ENCODE data around the gene HNRNPA0. TPM values are rescaled to one million over a fixed set of nuclear protein-coding genes. Genes with fewer than 3 reads are reported as not detected.

HNRNPA0 gene
- total and polyA plus RNA-seq, 2 experiments from 2014 or later, result 15.1 to 39.9 TPM

- Mint-ChIP-seq H3K27me3 (ENCODE audit: insufficient read depth, low read depth, poor library complexity) (peaks cover 8% of the 10 kb centered on the region), H3K36me3 (ENCODE audit: low read depth) (peaks cover 25% of the 10 kb centered on the region), H3K27ac (no peak overlapping the region), H3K4me3 (no peak overlapping the region), H3K9me3 (peaks cover 8% of the 10 kb centered on the region; the same call in 2 of the 3 replicates), H3K4me1 (peaks cover 4% of the 10 kb centered on the region; the same call in 2 of the 3 replicates)
- Histone ChIP-seq H3K36me3 (ENCODE audit: insufficient read depth) (no peaks in the 10 kb centered on the region), H3K27me3 (ENCODE audit: insufficient read depth) (no peaks in the 10 kb centered on the region), H3K79me2 (replicated peaks; ENCODE audit: insufficient read depth) (peaks cover 15% of the 10 kb centered on the region), H3K4me2 (no peak overlapping the region), H2AFZ (no peak overlapping the region), H3K4me3 (no peak overlapping the region), H3K27ac (ENCODE audit: low read depth) (no peak overlapping the region), H4K20me1 (replicated peaks; ENCODE audit: insufficient read depth) (no peaks in the 10 kb centered on the region; the same call in 1 of the 2 replicates), H3K9me2 (ENCODE audit: insufficient read depth) (no peaks in the 10 kb centered on the region), H3F3A (replicated peaks; ENCODE audit: low read depth) (no peaks in the 10 kb centered on the region), H3K4me1 (ENCODE audit: insufficient read depth) (no peaks in the 10 kb centered on the region)
- ATAC-seq, result no peak
- DNase-seq (ENCODE audit: low spot score), result no peak
- TF ChIP-seq CREB1 (CRISPR knock-in tag; IDR thresholded peaks at IDR 0.05; ENCODE audit: low read depth) (no peak), NANOG (IDR thresholded peaks at IDR 0.05; ENCODE audit: borderline replicate concordance) (no peak), POLR2AphosphoS5 (IDR thresholded peaks at IDR 0.05; ENCODE audit: low read depth) (no peak)
Measured at GRCh38 chr5:137757634-137758033, 3.5 kb upstream of the HNRNPA0 start.

- peaks cover 40% of the 10 kb centered on the region for H3K79me2 ChIP-seq (replicated peaks; ENCODE audit: insufficient read depth)
- H3K27ac ChIP-seq (ENCODE audit: low read depth), result peak overlapping the region; percentile 99
- H3K27me3 ChIP-seq (ENCODE audit: insufficient read depth), result no peaks in the 10 kb centered on the region
- Mint-ChIP-seq H3K27me3 (ENCODE audit: insufficient read depth, low read depth, poor library complexity) (peaks cover 8% of the 10 kb centered on the region), H3K36me3 (ENCODE audit: low read depth) (peaks cover 45% of the 10 kb centered on the region), H3K27ac (peak overlapping the region; percentile 100), H3K4me1 (peaks cover 17% of the 10 kb centered on the region), H3K9me3 (peaks cover 5% of the 10 kb centered on the region; the same call in 2 of the 3 replicates), H3K4me3 (peak overlapping the region; percentile 92)
- no peaks in the 10 kb centered on the region for H3K9me2 ChIP-seq (ENCODE audit: insufficient read depth)
- peaks cover 15% of the 10 kb centered on the region for H3K4me1 ChIP-seq (ENCODE audit: insufficient read depth)
- no peaks in the 10 kb centered on the region for H3K36me3 ChIP-seq (ENCODE audit: insufficient read depth)
- H3K4me3 ChIP-seq, result peak overlapping the region; percentile 61
- H3K4me2 ChIP-seq, result peak overlapping the region; percentile 86
- H2AFZ ChIP-seq, result peak overlapping the region; percentile 91
- no peak for DNase-seq (ENCODE audit: low spot score)
- H3F3A ChIP-seq (replicated peaks; ENCODE audit: low read depth), result no peaks in the 10 kb centered on the region
- peaks cover 24% of the 10 kb centered on the region for H4K20me1 ChIP-seq (replicated peaks; ENCODE audit: insufficient read depth)
- ATAC-seq, result peak; percentile 6
- TF ChIP-seq ETS1 (IDR thresholded peaks at IDR 0.05), result no peak
- TF ChIP-seq CREB1 (CRISPR knock-in tag; IDR thresholded peaks at IDR 0.05; ENCODE audit: low read depth), result no peak
- no peak for TF ChIP-seq REST (IDR thresholded peaks at IDR 0.05; ENCODE audit: unreplicated experiment)
- TF ChIP-seq EZH2 (IDR thresholded peaks at IDR 0.05; ENCODE audit: low read depth, unreplicated experiment), result no peak
- TF ChIP-seq JUNB (IDR thresholded peaks at IDR 0.05; ENCODE audit: unreplicated experiment), result no peak
- TF ChIP-seq ZNF331 (CRISPR knock-in tag; IDR thresholded peaks at IDR 0.05; ENCODE audit: low read depth), result no peak
- no peak for TF ChIP-seq ZNF462 (CRISPR knock-in tag; IDR thresholded peaks at IDR 0.05)
- no peak; the same call in 1 of the 2 replicates for TF ChIP-seq POLR2AphosphoS5 (IDR thresholded peaks at IDR 0.05; ENCODE audit: low read depth)
Measured at GRCh38 chr5:137754961-137755762, 999 bp upstream of the HNRNPA0 start.

Data from GM23338 (cell line).